ENCODE measurements around the gene OR51A4.

Gene OR51A4

GRCh38 chr11:4903484-4903883 is 43.9 kb downstream of the OR51A4 start, which contains the start of gene OR51A7:
OR51A7 (plus strand) TSS chr11:4903783; CDS start chr11:4907370, 3,587 bp downstream.
- POLR2A ChIA-PET: no interaction called here
- TF ChIP-seq, protein P1, sequence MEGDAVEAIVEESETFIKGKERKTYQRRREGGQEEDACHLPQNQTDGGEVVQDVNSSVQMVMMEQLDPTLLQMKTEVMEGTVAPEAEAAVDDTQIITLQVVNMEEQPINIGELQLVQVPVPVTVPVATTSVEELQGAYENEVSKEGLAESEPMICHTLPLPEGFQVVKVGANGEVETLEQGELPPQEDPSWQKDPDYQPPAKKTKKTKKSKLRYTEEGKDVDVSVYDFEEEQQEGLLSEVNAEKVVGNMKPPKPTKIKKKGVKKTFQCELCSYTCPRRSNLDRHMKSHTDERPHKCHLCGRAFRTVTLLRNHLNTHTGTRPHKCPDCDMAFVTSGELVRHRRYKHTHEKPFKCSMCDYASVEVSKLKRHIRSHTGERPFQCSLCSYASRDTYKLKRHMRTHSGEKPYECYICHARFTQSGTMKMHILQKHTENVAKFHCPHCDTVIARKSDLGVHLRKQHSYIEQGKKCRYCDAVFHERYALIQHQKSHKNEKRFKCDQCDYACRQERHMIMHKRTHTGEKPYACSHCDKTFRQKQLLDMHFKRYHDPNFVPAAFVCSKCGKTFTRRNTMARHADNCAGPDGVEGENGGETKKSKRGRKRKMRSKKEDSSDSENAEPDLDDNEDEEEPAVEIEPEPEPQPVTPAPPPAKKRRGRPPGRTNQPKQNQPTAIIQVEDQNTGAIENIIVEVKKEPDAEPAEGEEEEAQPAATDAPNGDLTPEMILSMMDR (IDR thresholded peaks at IDR 0.05; ENCODE audit: insufficient read depth, low read length, missing control alignments): no peak
- CTCF ChIA-PET: no interaction called here
- H3K4me3 ChIP-seq (ENCODE audit: low read depth, low read length): no peak within 1 kb of the TSS
- DNase-seq (ENCODE audit: low read depth, low spot score): no peak
